HepG2 (cell line): ENCODE data around the gene SUN1. TPM values are rescaled to one million over a fixed set of nuclear protein-coding genes. Genes with fewer than 3 reads are reported as not detected.
A peak's percentile ranks its signal among the peaks of the same experiment; 100 is the strongest.
"Not testable (repeated sequence)": the region's sequence is repeated elsewhere in the genome, so short reads cannot be mapped to it uniquely, and the experiment has no call there.

Experiments
- ATAC-seq: fragments of 200-7000 bp; cut with Tn5 transposase; 3 replicates; pipeline ENCODE4 v1.9.1; 2020; ENCODE audit warnings: mild to moderate bottlenecking, moderate library complexity
- BruUV-seq: library from RNA; stranded (reverse); fragments of 400-500 nt; replicated peaks from 2 replicates; lab custom pipeline; 2021; lab: Mats Ljungman, UMichigan
- CTCF ChIA-PET: fragments of 300-600 bp; formaldehyde crosslinking; extraction: SDS; loops from one replicate; lab custom pipeline; 2021; ENCODE audit warnings: low total read pairs, inconsistent platforms, low intra/inter-chr PET ratio; lab: Yijun Ruan, JAX
- POLR2A ChIA-PET: fragments of 350-600 bp; sonication (Branson Sonifier 250); formaldehyde crosslinking; loops from one replicate; lab custom pipeline; 2020; ENCODE audit warnings: antibody characterized with exemption, inconsistent platforms; lab: Yijun Ruan, JAX
- DNase-seq: peaks from one replicate; pipeline ENCODE4 v3.0.0-alpha.2; 2015; ENCODE audit warnings: low spot score
- FAIRE-seq: peaks from 3 replicates; lab custom pipeline; 2011; peaks lifted over from hg19 to GRCh38; lab: Jason Lieb, UNC
- H2AFZ ChIP-seq: one replicate; pipeline ENCODE4 v1.6.1; 2011; ENCODE audit warnings: low read length, inconsistent platforms
- H3K27ac ChIP-seq: fragments of 300-600 bp; 3 replicates; pipeline ENCODE4 v1.8.0; 2011; ENCODE audit warnings: mixed run types, mild to moderate bottlenecking, mixed read lengths, low read length, inconsistent platforms; ENCODE audit not compliant: insufficient read depth; ENCODE audit errors: extremely low read length
- H3K27me3 ChIP-seq, 2 experiments: fragments of 200-600 bp in 1 of 2; 2 replicates in 1 of 2; 3 replicates in 1 of 2; pipeline versions ENCODE4 v1.6.0 to v1.8.0; 2011; ENCODE audit warnings: low read length in 2 of 2, mild to moderate bottlenecking in 2 of 2, moderate library complexity in 2 of 2, inconsistent platforms in 1 of 2; ENCODE audit not compliant: insufficient read depth in 2 of 2, control insufficient read depth in 1 of 2
- H3K36me3 ChIP-seq, 2 experiments: fragments of 200-600 bp in 1 of 2; replicated peaks in 1 of 2; 2 replicates in 1 of 2; 3 replicates in 1 of 2; pipeline versions ENCODE4 v1.5.1 to v1.8.0; 2011; ENCODE audit warnings: low read length in 2 of 2, inconsistent platforms in 1 of 2; ENCODE audit not compliant: insufficient read depth in 2 of 2, control insufficient read depth in 1 of 2
- H3K4me1 ChIP-seq: 2 replicates; pipeline ENCODE4 v1.5.1; 2012; ENCODE audit warnings: low read length, inconsistent platforms; ENCODE audit not compliant: insufficient read depth
- H3K4me2 ChIP-seq: 2 replicates; pipeline ENCODE4 v1.6.0; 2011; ENCODE audit warnings: low read depth, low read length, inconsistent platforms
- H3K4me3 ChIP-seq, 3 experiments: fragments of 200-600 bp in 1 of 3; sonication (generic), shearing (Covaris generic) in 1 of 3; replicated peaks in 1 of 3; 2 replicates each; pipeline ENCODE4 v1.5.1; 2011 to 2016; ENCODE audit warnings: low read length in 3 of 3, inconsistent platforms in 2 of 3, low read depth in 2 of 3, mild to moderate bottlenecking in 2 of 3, control low read depth in 1 of 3, mixed read lengths in 1 of 3; ENCODE audit not compliant: insufficient read depth in 1 of 3
- H3K79me2 ChIP-seq: one replicate; pipeline ENCODE4 v1.6.1; 2011; ENCODE audit warnings: low read length, inconsistent platforms; ENCODE audit not compliant: insufficient read depth
- H3K9ac ChIP-seq: 2 replicates; pipeline ENCODE4 v1.6.0; 2011; ENCODE audit warnings: mild to moderate bottlenecking, low read depth, low read length, inconsistent platforms; ENCODE audit not compliant: insufficient read depth
- H3K9me3 ChIP-seq: 2 replicates; pipeline ENCODE4 v1.5.1; 2012; ENCODE audit warnings: mild to moderate bottlenecking, low read length
- H4K20me1 ChIP-seq: 2 replicates; pipeline ENCODE4 v1.6.0; 2011; ENCODE audit warnings: inconsistent platforms, mild to moderate bottlenecking, low read length, moderate library complexity; ENCODE audit not compliant: insufficient read depth
- CBX5 ChIP-seq: sonication (generic); formaldehyde crosslinking; IDR thresholded peaks from 2 replicates; pipeline ENCODE4 v1.4.0; 2020; ENCODE audit warnings: missing genetic modification reagents, borderline replicate concordance
- CC2D1A ChIP-seq: sonication (generic); formaldehyde crosslinking; IDR thresholded peaks from 2 replicates; pipeline ENCODE4 v1.8.1; 2023; ENCODE audit warnings: mild to moderate bottlenecking, missing genetic modification reagents
- FOXA3 ChIP-seq: IDR thresholded peaks from 2 replicates; pipeline ENCODE4 v1.6.1; 2016; ENCODE audit warnings: missing genetic modification reagents, missing compliant biosample characterization
- MED13 ChIP-seq: sonication (generic); formaldehyde crosslinking; IDR thresholded peaks from 2 replicates; pipeline ENCODE4 v1.5.0; 2020; ENCODE audit warnings: missing genetic modification reagents
- PITX1 ChIP-seq: sonication (generic); formaldehyde crosslinking; IDR thresholded peaks from 2 replicates; pipeline ENCODE4 v1.5.1; 2020; ENCODE audit warnings: mild to moderate bottlenecking, missing genetic modification reagents
- TBX3 ChIP-seq: fragments of 450-650 bp; IDR thresholded peaks from 2 replicates; pipeline ENCODE4 v1.6.1; 2017; ENCODE audit warnings: antibody characterized with exemption, mild to moderate bottlenecking, inconsistent platforms, borderline replicate concordance
- XRCC5 ChIP-seq: fragments of 200-400 bp; formaldehyde crosslinking; optimal IDR thresholded peaks from 2 replicates; pipeline ENCODE3; 2017; ENCODE audit warnings: mild to moderate bottlenecking, low read length
- ZBTB7A ChIP-seq: sonication (generic); formaldehyde crosslinking; IDR thresholded peaks from 2 replicates; pipeline ENCODE4 v1.8.0; 2022; ENCODE audit warnings: mild to moderate bottlenecking, missing genetic modification reagents
- ZFP90 ChIP-seq: sonication (generic); formaldehyde crosslinking; IDR thresholded peaks from 2 replicates; pipeline ENCODE4 v1.8.0; 2022; ENCODE audit warnings: missing genetic modification reagents, mild to moderate bottlenecking, inconsistent platforms, borderline replicate concordance
- ZNF124 ChIP-seq: sonication (generic); formaldehyde crosslinking; IDR thresholded peaks from 2 replicates; pipeline ENCODE4 v1.4.0; 2020; ENCODE audit warnings: missing genetic modification reagents
- ZNF33A ChIP-seq: sonication (generic); formaldehyde crosslinking; IDR thresholded peaks from 2 replicates; pipeline ENCODE4 v1.5.1; 2020; ENCODE audit warnings: missing genetic modification reagents, mild to moderate bottlenecking, moderate library complexity, borderline replicate concordance
- ZNF670 ChIP-seq: sonication (generic); formaldehyde crosslinking; IDR thresholded peaks from 2 replicates; pipeline ENCODE4 v1.8.0; 2022; ENCODE audit warnings: mild to moderate bottlenecking, missing genetic modification reagents, borderline replicate concordance
- WGBS: methylation state at CpG from one replicate; pipeline ENCODE4 v1.1.6; 2017; ENCODE audit warnings: low lambda C conversion rate; 5-methylcytosine and 5-hydroxymethylcytosine counted together
- in situ Hi-C: cut with HindIII; loops from 2 replicates; pipeline ENCODE4 v1.10.0; 2017; ENCODE audit warnings: low pct_unique_long_range_greater_than_20kb; ENCODE audit not compliant: extremely low pct_ligation_motif_present
- intact Hi-C: fragments of 100-400 bp; cut with micrococcal nuclease; formaldehyde crosslinking; loops from one replicate; pipeline ENCODE4 v1.10.0; 2022; ENCODE audit not compliant: unreplicated experiment
- polyA plus RNA-seq, 8 experiments: library from polyadenylated mRNA; depleted of rRNA in 3 of 8; stranded (reverse) in 7 of 8; unstranded in 1 of 8; fragments of >200 nt; fragmentation: Illumina TruSeq in 4 of 8; extraction: Trizol in 4 of 8; gene quantifications; 2 replicates each; pipeline versions ENCODE4 v1.2.1 to v1.2.3, GENCODE V29; 2011 to 2016; ENCODE audit warnings: low read depth in 4 of 8, missing spikeins in 1 of 8, mixed read lengths in 1 of 8; ENCODE audit not compliant: insufficient read depth in 1 of 8
- total RNA-seq, 5 experiments: library from RNA; depleted of rRNA; stranded (reverse); fragments of >200 nt; fragmentation: Illumina TruSeq; extraction: Trizol; gene quantifications; 2 replicates each; pipeline ENCODE4 v1.2.3, GENCODE V29; 2016; ENCODE audit warnings: low read depth in 1 of 5
- TF ChIP-seq, protein P1 (sequence below): fragments of 450-650 bp; IDR thresholded peaks from 2 replicates; pipeline ENCODE4 v1.6.1; 2017; ENCODE audit warnings: mild to moderate bottlenecking

Gene SUN1
- total and polyA plus RNA-seq, 2 of the 13 experiments (the other 11 are each of a cell fraction or from before 2014, with no cell fraction given) = 47.0 to 126 TPM

DNA sequence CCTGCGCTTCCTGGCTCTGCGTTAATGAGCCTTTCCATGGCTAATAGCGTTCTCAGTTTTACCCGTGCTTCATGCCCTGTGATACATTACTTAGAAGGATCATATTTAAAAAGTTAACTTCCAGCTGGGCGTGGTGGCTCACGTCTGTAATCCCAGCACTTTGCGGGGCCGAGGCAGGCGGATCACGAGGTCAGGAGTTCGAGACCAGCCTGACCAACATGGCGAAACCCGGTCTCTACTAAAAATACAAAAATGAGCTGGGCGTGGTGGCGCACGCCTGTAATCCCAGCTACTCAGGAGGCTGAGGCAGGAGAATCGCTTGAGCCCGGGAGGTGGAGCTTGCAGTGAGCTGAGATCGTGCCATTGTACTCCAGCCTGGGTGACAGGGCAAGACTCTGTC is 40.4 kb downstream of the SUN1 start:
- H3K4me3 ChIP-seq, H3K9ac ChIP-seq, H3K27me3 ChIP-seq, H3K4me2 ChIP-seq, H3K27ac ChIP-seq, ATAC-seq, H2AFZ ChIP-seq, DNase-seq, FAIRE-seq, H4K20me1 ChIP-seq, BruUV-seq, H3K79me2 ChIP-seq, H3K9me3 ChIP-seq, POLR2A ChIA-PET: not testable (repeated sequence)
- CTCF ChIA-PET = interaction anchor here (1.6 kb wide), 1 partner anchor 85 kb away, joined by 23 read pairs; no protein-coding TSS in a partner anchor
- intact Hi-C loops (loop anchor here (1.0 to 10.0 kb wide), 3 partner anchors 36 to 86 kb away; no protein-coding TSS in a partner anchor), in situ Hi-C loops (loop anchor here (5.0 kb wide), 1 partner anchor 85 kb away; no protein-coding TSS in a partner anchor)
- 95% methylated on average over 16 of the region's 19 CpGs for WGBS
- Histone ChIP-seq H3K36me3 (peaks cover 7 to 34% of the 10 kb centered on the region in 2 experiments), H3K4me1 (peaks cover 12% of the 10 kb centered on the region)

DNA sequence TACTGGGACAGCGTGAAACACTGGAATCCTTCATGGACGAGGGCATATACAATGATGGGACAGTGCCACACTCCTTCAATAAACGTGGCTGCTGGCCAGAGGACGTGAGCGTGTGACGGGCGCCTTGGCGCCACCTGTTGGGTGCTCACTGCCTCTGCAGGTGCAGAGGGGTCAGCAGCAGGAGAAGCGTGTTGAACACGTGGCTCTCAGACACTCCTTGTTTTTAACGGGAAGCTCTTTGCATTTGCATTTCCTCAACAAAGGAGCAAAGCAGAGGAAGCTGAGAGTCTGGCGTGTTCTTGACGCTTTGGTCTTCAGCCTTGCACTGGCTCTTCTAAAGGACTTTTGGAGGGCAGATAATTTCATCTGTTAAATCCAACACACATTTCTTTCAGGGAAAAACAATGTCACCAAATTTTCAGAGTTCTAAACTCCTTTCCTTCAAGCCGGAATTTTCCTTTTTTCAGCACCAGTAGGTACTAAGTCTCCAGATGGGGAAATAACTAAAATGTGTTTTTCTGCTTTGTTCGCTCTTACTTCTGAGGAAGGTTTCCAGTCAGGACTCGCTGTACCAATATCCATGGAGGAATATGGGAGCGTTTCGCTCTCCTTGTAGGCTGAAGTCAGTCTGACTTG is 41.2 kb downstream of the SUN1 start:
- no peaks in the 10 kb centered on the region for H3K9me3 ChIP-seq
- in situ Hi-C loops (loop anchor here (5.0 kb wide), 1 partner anchor 86 kb away; no protein-coding TSS in a partner anchor), intact Hi-C loops (loop anchor here (1.0 to 10.0 kb wide), 3 partner anchors 37 to 87 kb away; no protein-coding TSS in a partner anchor)
- H3K4me2 ChIP-seq = no peak overlapping the region
- ChIA-PET CTCF (interaction anchor here (1.6 kb wide), 1 partner anchor 86 kb away, joined by 23 read pairs; no protein-coding TSS in a partner anchor), POLR2A (interaction anchor here (1.0 to 1.1 kb wide), 2 partner anchors 28 to 83 kb away, joined by 3 to 5 read pairs; no protein-coding TSS in a partner anchor)
- peaks cover 5% of the 10 kb centered on the region; the same call in 1 of the 2 replicates for H4K20me1 ChIP-seq
- peak; percentile 90 for FAIRE-seq
- peaks cover 5 to 28% of the 10 kb centered on the region in 2 experiments for H3K36me3 ChIP-seq
- H3K9ac ChIP-seq = no peak overlapping the region; the same call in 1 of the 2 replicates
- peak; percentile 61 for ATAC-seq
- no peak overlapping the region for H3K4me3 ChIP-seq
- peaks cover 17% of the 10 kb centered on the region for H3K4me1 ChIP-seq
- peak; percentile 79 for DNase-seq
- peak overlapping the region; percentile 55 for H3K27ac ChIP-seq
- H2AFZ ChIP-seq = no peak overlapping the region
- TSS peak; percentile 55 for BruUV-seq
- 48% methylated on average over 12 of the region's 18 CpGs for WGBS
- H3K27me3 ChIP-seq = no peaks in the 10 kb centered on the region
- H3K79me2 ChIP-seq = peaks cover 7% of the 10 kb centered on the region
- TF ChIP-seq ZNF670 (CRISPR knock-in tag) (no peak), ZFP90 (CRISPR knock-in tag) (peak; percentile 84; the same call in 1 of the 2 replicates), TBX3 (0 out of 2 replicates have a peak, but pooled peaks have one; percentile 32), CBX5 (CRISPR knock-in tag) (peak; percentile 78; the same call in 1 of the 2 replicates), ZBTB7A (CRISPR knock-in tag) (peak; percentile 86; the same call in 1 of the 2 replicates), PITX1 (CRISPR knock-in tag) (0 out of 2 replicates have a peak, but pooled peaks have one; percentile 38), ZNF124 (CRISPR knock-in tag) (peak; percentile 80; the same call in 1 of the 2 replicates), ZNF33A (CRISPR knock-in tag) (no peak), FOXA3 (peak; percentile 77), CC2D1A (0 out of 2 replicates have a peak, but pooled peaks have one; percentile 30), MED13 (CRISPR knock-in tag) (no peak), XRCC5 (peak; percentile 88)
- TF ChIP-seq, protein P1, sequence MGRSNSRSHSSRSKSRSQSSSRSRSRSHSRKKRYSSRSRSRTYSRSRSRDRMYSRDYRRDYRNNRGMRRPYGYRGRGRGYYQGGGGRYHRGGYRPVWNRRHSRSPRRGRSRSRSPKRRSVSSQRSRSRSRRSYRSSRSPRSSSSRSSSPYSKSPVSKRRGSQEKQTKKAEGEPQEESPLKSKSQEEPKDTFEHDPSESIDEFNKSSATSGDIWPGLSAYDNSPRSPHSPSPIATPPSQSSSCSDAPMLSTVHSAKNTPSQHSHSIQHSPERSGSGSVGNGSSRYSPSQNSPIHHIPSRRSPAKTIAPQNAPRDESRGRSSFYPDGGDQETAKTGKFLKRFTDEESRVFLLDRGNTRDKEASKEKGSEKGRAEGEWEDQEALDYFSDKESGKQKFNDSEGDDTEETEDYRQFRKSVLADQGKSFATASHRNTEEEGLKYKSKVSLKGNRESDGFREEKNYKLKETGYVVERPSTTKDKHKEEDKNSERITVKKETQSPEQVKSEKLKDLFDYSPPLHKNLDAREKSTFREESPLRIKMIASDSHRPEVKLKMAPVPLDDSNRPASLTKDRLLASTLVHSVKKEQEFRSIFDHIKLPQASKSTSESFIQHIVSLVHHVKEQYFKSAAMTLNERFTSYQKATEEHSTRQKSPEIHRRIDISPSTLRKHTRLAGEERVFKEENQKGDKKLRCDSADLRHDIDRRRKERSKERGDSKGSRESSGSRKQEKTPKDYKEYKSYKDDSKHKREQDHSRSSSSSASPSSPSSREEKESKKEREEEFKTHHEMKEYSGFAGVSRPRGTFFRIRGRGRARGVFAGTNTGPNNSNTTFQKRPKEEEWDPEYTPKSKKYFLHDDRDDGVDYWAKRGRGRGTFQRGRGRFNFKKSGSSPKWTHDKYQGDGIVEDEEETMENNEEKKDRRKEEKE = no peak
